Loucy (cell line): ENCODE measurements around the gene IQGAP1.
"Not testable (repeated sequence)": the region's sequence is repeated elsewhere in the genome, so short reads cannot be mapped to it uniquely, and the experiment has no call there.

Source experiments
- H2AFZ ChIP-seq: fragments of 200-600 bp; sonication (generic); 2 replicates; pipeline ENCODE4 v1.6.0; 2016; ENCODE audit warnings: antibody characterized with exemption, mild to moderate bottlenecking, low read length, moderate library complexity
- H3F3A ChIP-seq: fragments of 200-600 bp; 2 replicates; pipeline ENCODE4 v1.6.0; 2016; ENCODE audit warnings: antibody characterized with exemption, low read depth, mild to moderate bottlenecking
- H3K27me3 ChIP-seq: fragments of 200-600 bp; sonication (generic); 2 replicates; pipeline ENCODE4 v1.6.1; 2014; ENCODE audit warnings: low read length, mild to moderate bottlenecking; ENCODE audit not compliant: insufficient read depth, poor library complexity, severe bottlenecking
- H3K36me3 ChIP-seq: fragments of 200-600 bp; sonication (generic); 2 replicates; pipeline ENCODE4 v1.6.1; 2016; ENCODE audit warnings: low read length; ENCODE audit not compliant: insufficient read depth
- H3K4me1 ChIP-seq: fragments of 200-600 bp; sonication (generic); 2 replicates; pipeline ENCODE4 v1.5.1; 2014; ENCODE audit warnings: low read length, mild to moderate bottlenecking; ENCODE audit not compliant: insufficient read depth, poor library complexity, severe bottlenecking
- H3K4me2 ChIP-seq: fragments of 200-600 bp; sonication (generic); 2 replicates; pipeline ENCODE4 v1.6.0; 2014; ENCODE audit warnings: antibody characterized with exemption, low read length, low read depth, mild to moderate bottlenecking; ENCODE audit not compliant: poor library complexity, severe bottlenecking
- H3K4me3 ChIP-seq: fragments of 200-600 bp; sonication (generic); 2 replicates; pipeline ENCODE4 v1.5.1; 2014; ENCODE audit warnings: low read length, mild to moderate bottlenecking, mixed read lengths; ENCODE audit not compliant: poor library complexity, severe bottlenecking
- H3K79me2 ChIP-seq: fragments of 200-600 bp; sonication (generic); 2 replicates; pipeline ENCODE4 v1.6.1; 2014; ENCODE audit warnings: low read length; ENCODE audit not compliant: insufficient read depth
- H3K9ac ChIP-seq: fragments of 200-600 bp; sonication (generic); 2 replicates; pipeline ENCODE4 v1.6.0; 2014; ENCODE audit warnings: mild to moderate bottlenecking, low read depth, low read length, moderate library complexity; ENCODE audit not compliant: poor library complexity, severe bottlenecking
- H3K9me2 ChIP-seq: fragments of 200-600 bp; sonication (generic); replicated peaks from 2 replicates; pipeline ENCODE4 v1.6.1; 2016; ENCODE audit warnings: low read depth, low read length, mixed read lengths
- H3K9me3 ChIP-seq: fragments of 200-600 bp; sonication (generic); 2 replicates; pipeline ENCODE4 v1.6.1; 2014; ENCODE audit warnings: mild to moderate bottlenecking, antibody characterized with exemption, low read length, low read depth; ENCODE audit not compliant: insufficient read depth
- H4K20me1 ChIP-seq: fragments of 200-600 bp; sonication (generic); 2 replicates; pipeline ENCODE4 v1.6.0; 2014; ENCODE audit warnings: antibody characterized with exemption, low read length, mild to moderate bottlenecking; ENCODE audit not compliant: insufficient read depth, poor library complexity, severe bottlenecking
- EZH2phosphoT487 ChIP-seq: fragments of 200-600 bp; IDR thresholded peaks from 2 replicates; pipeline ENCODE4 v1.6.1; 2018; ENCODE audit warnings: antibody characterized with exemption, mild to moderate bottlenecking, moderate library complexity, borderline replicate concordance
- TF ChIP-seq, protein P1 (sequence below): fragments of 200-600 bp; sonication (generic); conservative IDR thresholded peaks from 2 replicates; pipeline ENCODE4 v1.5.1; 2014; ENCODE audit warnings: mild to moderate bottlenecking, antibody characterized with exemption, low read length

The IQGAP1 gene

DNA sequence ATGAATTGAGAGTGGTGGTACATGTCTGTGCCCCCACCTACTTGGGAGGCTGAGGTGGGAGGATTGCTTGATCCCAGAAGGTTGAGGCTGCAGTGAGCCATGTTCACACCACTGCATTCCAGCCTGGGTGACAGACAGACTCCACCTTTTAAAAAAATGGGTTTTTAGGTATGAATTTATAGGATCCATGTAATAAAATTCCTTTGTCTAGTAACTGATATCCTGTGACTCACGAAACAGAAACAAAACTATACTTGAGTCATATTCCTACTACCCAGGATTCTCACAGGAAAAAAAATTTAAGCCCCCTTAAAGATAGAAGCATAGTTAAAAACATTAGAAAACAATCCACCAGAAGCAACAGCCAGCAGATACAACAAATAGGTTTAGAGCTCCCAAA, 131.6 kb downstream of the IQGAP1 start:
- Histone ChIP-seq H3K9me2 (no peaks in the 10 kb centered on the region), H3K79me2 (no peaks in the 10 kb centered on the region), H3K27me3 (no peaks in the 10 kb centered on the region), H3K9ac (no peak overlapping the region), H3K4me3 (no peak overlapping the region), H4K20me1 (no peaks in the 10 kb centered on the region), H3F3A (no peaks in the 10 kb centered on the region), H2AFZ (no peak overlapping the region), H3K4me1 (no peaks in the 10 kb centered on the region), H3K4me2 (no peak overlapping the region), H3K9me3 (no peaks in the 10 kb centered on the region), H3K36me3 (no peaks in the 10 kb centered on the region)
- TF ChIP-seq, protein P1, sequence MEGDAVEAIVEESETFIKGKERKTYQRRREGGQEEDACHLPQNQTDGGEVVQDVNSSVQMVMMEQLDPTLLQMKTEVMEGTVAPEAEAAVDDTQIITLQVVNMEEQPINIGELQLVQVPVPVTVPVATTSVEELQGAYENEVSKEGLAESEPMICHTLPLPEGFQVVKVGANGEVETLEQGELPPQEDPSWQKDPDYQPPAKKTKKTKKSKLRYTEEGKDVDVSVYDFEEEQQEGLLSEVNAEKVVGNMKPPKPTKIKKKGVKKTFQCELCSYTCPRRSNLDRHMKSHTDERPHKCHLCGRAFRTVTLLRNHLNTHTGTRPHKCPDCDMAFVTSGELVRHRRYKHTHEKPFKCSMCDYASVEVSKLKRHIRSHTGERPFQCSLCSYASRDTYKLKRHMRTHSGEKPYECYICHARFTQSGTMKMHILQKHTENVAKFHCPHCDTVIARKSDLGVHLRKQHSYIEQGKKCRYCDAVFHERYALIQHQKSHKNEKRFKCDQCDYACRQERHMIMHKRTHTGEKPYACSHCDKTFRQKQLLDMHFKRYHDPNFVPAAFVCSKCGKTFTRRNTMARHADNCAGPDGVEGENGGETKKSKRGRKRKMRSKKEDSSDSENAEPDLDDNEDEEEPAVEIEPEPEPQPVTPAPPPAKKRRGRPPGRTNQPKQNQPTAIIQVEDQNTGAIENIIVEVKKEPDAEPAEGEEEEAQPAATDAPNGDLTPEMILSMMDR: no peak
- TF ChIP-seq EZH2phosphoT487: no peak

DNA sequence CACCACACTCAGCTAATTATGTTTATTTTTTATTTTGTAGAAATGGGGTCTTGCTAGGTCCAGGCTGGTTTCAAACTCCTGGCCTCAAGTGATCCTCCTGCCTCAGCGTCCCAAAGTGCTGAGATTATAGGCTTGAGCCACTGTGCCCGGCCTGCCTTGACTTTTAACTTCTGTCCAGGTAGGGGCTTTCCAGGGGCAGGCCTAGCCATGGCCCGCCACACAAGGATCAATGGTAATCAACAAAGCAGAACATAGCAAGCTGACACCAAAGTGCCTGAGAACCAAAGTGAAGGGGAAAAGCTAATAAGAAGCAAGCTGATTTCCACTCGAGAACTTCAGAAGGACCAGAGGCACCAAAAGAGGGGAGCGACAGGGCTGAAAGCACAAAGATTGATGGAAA, 132.3 kb downstream of the IQGAP1 start:
- Histone ChIP-seq H3K9ac (no peak overlapping the region), H4K20me1 (no peaks in the 10 kb centered on the region), H3K4me1 (no peaks in the 10 kb centered on the region), H3K27me3 (no peaks in the 10 kb centered on the region), H3K36me3 (no peaks in the 10 kb centered on the region), H3K4me3 (no peak overlapping the region), H3K79me2 (no peaks in the 10 kb centered on the region), H3K9me3 (no peaks in the 10 kb centered on the region), H3K4me2 (no peak overlapping the region), H3K9me2 (no peaks in the 10 kb centered on the region), H2AFZ (peak overlapping the region; percentile 72; the same call in 1 of the 2 replicates), H3F3A (no peaks in the 10 kb centered on the region)
- TF ChIP-seq EZH2phosphoT487: no peak
- TF ChIP-seq, protein P1: no peak

DNA sequence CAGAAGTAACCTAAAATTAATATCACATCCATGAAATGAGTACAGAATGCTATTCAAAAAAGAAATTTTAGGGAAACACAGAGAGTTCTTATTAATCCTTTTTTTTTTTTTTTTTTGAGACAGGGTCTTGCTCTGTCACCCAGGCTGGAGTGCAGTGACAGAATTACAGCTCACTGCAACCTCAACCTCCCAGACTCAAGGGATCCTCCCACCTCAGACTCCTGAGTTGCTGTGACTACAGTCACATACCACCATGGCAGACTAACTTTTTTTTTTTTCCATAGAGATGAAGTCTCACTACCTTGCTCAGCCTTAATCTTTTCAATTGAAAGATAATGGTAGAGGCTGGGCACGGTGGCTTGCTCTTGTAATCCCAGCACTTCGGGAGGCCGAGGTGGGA, 135.3 kb downstream of the IQGAP1 start:
- Histone ChIP-seq H3K27me3 (no peaks in the 10 kb centered on the region), H3K4me1 (no peaks in the 10 kb centered on the region), H4K20me1 (no peaks in the 10 kb centered on the region), H3K4me3 (no peak overlapping the region), H2AFZ (no peak overlapping the region), H3K9me2 (no peaks in the 10 kb centered on the region), H3K79me2 (no peaks in the 10 kb centered on the region), H3K4me2 (no peak overlapping the region), H3K9ac (no peak overlapping the region), H3K9me3 (no peaks in the 10 kb centered on the region), H3F3A (0 out of 2 replicates have a peak, but pooled peaks cover 2% of the 10 kb centered on the region), H3K36me3 (no peaks in the 10 kb centered on the region)
- no peak for TF ChIP-seq EZH2phosphoT487
- TF ChIP-seq, protein P1: no peak

- not testable (repeated sequence) for H3K4me3 ChIP-seq, H3K9me3 ChIP-seq, H3F3A ChIP-seq, H3K9me2 ChIP-seq, H3K4me2 ChIP-seq, H3K9ac ChIP-seq, H3K4me1 ChIP-seq, H2AFZ ChIP-seq, H4K20me1 ChIP-seq, H3K27me3 ChIP-seq, H3K79me2 ChIP-seq, H3K36me3 ChIP-seq
These were observed 136.2 kb downstream of the IQGAP1 start for GRCh38 chr15:90524018-90524803.
